ENCODE data around the gene ZNF777. TPM values are rescaled to one million over a fixed set of nuclear protein-coding genes. Genes with fewer than 3 reads are reported as not detected.
A peak's percentile ranks its signal among the peaks of the same experiment; 100 is the strongest.

ZNF777 gene
- polyA plus RNA-seq, result 6.1 and 7.0 TPM in 2 replicates
- 13.9 and 14.7 TPM in 2 replicates for polyA minus RNA-seq

DNA sequence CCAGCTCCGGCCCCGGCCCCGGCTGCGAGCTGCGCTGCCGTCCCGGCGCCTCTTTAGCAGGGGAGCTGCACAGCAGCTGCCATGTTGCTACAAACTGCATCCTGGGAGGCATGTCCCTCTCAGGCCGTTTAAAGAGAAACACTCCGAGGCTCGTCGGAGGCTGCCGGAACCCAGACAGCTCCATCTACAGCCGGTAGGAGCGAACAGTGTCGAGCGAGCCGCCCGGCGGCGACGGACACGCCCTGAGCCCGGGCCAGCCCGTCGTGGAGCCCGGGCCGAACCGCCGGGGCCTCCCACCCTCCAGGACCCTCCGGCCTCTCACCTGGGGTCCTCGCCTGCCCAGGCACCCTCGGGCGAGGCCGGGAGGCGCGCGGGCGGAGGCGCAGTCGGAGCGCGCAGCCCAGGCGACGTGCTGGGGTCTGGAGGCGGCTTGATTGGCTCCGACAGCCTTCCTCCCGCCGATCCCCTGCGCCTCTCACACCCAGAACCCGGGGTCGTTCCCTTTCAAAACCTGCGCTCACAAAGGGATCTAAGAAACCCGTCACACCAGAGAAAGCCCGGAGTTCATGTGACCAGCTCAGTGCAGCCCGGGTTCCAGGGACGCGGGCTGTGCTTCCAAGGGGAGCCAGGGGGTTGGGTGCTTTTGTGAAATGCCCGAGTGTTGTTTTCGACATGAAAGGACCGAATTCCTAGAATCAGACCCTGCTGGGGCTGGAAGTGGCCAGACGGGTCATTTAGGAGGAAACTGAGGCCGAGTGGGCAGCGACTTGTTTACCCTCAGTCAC, at the start of gene ZNF777:
TSS of gene ZNF777 (minus strand) at position 570 of the 785 bp plus-strand sequence. CDS start 5,040 bp downstream, outside the sequence.
- Histone ChIP-seq H3K27ac (ENCODE audit: low read length) (peak within 1 kb of the TSS; percentile 66), H3K9me3 (ENCODE audit: low read length) (no peaks in the 10 kb centered on the region), H2AFZ (ENCODE audit: low read depth, low read length) (peak within 1 kb of the TSS; percentile 94), H3F3A (ENCODE audit: insufficient read depth, low read length, poor library complexity, severe bottlenecking) (peaks cover 3% of the 10 kb centered on the region), H3K79me2 (replicated peaks; ENCODE audit: insufficient read depth, low read length) (peaks cover 28% of the 10 kb centered on the region), H3K9ac (ENCODE audit: low read length) (peak within 1 kb of the TSS; percentile 76), H3K27me3 (ENCODE audit: insufficient read depth, low read depth, low read length) (no peaks in the 10 kb centered on the region), H4K20me1 (ENCODE audit: insufficient read depth) (no peaks in the 10 kb centered on the region), H3K4me2 (ENCODE audit: low read length) (peak within 1 kb of the TSS; percentile 2), H3K4me3 (ENCODE audit: low read length) (peak within 1 kb of the TSS; percentile 78), H3K9me2 (ENCODE audit: insufficient read depth, low read length) (no peaks in the 10 kb centered on the region), H3K36me3 (ENCODE audit: insufficient read depth, low read length) (no peaks in the 10 kb centered on the region)
- TF ChIP-seq MXI1 (conservative IDR thresholded peaks at IDR 0.05; ENCODE audit: poor library complexity, severe bottlenecking) (peak; percentile 70), EZH2 (IDR thresholded peaks at IDR 0.05; ENCODE audit: borderline replicate concordance, insufficient read depth, low read length, poor library complexity, severe bottlenecking) (no peak), SMC3 (conservative IDR thresholded peaks at IDR 0.05; ENCODE audit: poor library complexity) (peak; percentile 53), RAD21 (conservative IDR thresholded peaks at IDR 0.05) (peak; percentile 46), EP300 (conservative IDR thresholded peaks at IDR 0.05; ENCODE audit: poor library complexity, severe bottlenecking) (peak; percentile 43), POLR2AphosphoS5 (IDR thresholded peaks at IDR 0.05) (peak; percentile 41), TAF1 (IDR thresholded peaks at IDR 0.05; ENCODE audit: low read depth) (no peak)
- TF ChIP-seq, protein P1, sequence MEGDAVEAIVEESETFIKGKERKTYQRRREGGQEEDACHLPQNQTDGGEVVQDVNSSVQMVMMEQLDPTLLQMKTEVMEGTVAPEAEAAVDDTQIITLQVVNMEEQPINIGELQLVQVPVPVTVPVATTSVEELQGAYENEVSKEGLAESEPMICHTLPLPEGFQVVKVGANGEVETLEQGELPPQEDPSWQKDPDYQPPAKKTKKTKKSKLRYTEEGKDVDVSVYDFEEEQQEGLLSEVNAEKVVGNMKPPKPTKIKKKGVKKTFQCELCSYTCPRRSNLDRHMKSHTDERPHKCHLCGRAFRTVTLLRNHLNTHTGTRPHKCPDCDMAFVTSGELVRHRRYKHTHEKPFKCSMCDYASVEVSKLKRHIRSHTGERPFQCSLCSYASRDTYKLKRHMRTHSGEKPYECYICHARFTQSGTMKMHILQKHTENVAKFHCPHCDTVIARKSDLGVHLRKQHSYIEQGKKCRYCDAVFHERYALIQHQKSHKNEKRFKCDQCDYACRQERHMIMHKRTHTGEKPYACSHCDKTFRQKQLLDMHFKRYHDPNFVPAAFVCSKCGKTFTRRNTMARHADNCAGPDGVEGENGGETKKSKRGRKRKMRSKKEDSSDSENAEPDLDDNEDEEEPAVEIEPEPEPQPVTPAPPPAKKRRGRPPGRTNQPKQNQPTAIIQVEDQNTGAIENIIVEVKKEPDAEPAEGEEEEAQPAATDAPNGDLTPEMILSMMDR (IDR thresholded peaks at IDR 0.05; ENCODE audit: poor library complexity, severe bottlenecking), result peak; percentile 76
- TF ChIP-seq, protein P2, sequence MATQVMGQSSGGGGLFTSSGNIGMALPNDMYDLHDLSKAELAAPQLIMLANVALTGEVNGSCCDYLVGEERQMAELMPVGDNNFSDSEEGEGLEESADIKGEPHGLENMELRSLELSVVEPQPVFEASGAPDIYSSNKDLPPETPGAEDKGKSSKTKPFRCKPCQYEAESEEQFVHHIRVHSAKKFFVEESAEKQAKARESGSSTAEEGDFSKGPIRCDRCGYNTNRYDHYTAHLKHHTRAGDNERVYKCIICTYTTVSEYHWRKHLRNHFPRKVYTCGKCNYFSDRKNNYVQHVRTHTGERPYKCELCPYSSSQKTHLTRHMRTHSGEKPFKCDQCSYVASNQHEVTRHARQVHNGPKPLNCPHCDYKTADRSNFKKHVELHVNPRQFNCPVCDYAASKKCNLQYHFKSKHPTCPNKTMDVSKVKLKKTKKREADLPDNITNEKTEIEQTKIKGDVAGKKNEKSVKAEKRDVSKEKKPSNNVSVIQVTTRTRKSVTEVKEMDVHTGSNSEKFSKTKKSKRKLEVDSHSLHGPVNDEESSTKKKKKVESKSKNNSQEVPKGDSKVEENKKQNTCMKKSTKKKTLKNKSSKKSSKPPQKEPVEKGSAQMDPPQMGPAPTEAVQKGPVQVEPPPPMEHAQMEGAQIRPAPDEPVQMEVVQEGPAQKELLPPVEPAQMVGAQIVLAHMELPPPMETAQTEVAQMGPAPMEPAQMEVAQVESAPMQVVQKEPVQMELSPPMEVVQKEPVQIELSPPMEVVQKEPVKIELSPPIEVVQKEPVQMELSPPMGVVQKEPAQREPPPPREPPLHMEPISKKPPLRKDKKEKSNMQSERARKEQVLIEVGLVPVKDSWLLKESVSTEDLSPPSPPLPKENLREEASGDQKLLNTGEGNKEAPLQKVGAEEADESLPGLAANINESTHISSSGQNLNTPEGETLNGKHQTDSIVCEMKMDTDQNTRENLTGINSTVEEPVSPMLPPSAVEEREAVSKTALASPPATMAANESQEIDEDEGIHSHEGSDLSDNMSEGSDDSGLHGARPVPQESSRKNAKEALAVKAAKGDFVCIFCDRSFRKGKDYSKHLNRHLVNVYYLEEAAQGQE (IDR thresholded peaks at IDR 0.05; ENCODE audit: borderline replicate concordance), result peak; percentile 43

DNA sequence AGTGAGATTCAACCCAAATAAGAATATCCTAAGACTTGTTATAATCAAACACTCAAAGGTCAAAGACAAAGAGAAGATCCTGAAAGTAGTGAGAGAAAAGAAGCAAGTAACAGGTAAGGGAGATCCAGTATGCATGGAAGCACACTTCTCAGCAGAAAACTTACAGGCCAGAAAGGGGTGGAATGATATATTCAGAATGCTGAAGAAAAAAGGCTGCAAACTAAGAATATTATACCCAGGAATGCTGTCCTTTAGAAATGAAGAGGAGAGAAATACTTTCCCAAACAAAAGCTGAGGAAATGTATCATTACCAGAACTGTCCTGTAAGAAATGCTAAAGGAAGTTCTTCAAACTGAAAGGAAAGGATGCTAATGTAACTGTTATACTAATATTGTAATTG, 49.4 kb upstream of the ZNF777 start:
- Histone ChIP-seq H3F3A (ENCODE audit: insufficient read depth, low read length, poor library complexity, severe bottlenecking) (no peaks in the 10 kb centered on the region), H3K4me3 (ENCODE audit: low read length) (no peak overlapping the region), H3K9me2 (ENCODE audit: insufficient read depth, low read length) (no peaks in the 10 kb centered on the region), H3K79me2 (replicated peaks; ENCODE audit: insufficient read depth, low read length) (no peaks in the 10 kb centered on the region), H4K20me1 (ENCODE audit: insufficient read depth) (no peaks in the 10 kb centered on the region), H3K9ac (ENCODE audit: low read length) (no peak overlapping the region), H3K27ac (ENCODE audit: low read length) (no peak overlapping the region), H2AFZ (ENCODE audit: low read depth, low read length) (no peak overlapping the region), H3K27me3 (ENCODE audit: insufficient read depth, low read depth, low read length) (no peaks in the 10 kb centered on the region), H3K9me3 (ENCODE audit: low read length) (peaks cover 6% of the 10 kb centered on the region), H3K4me2 (ENCODE audit: low read length) (no peak overlapping the region), H3K36me3 (ENCODE audit: insufficient read depth, low read length) (no peaks in the 10 kb centered on the region)
- TF ChIP-seq SMC3 (conservative IDR thresholded peaks at IDR 0.05; ENCODE audit: poor library complexity), result no peak
- TF ChIP-seq, protein P1 (IDR thresholded peaks at IDR 0.05; ENCODE audit: poor library complexity, severe bottlenecking), result no peak
- no peak for TF ChIP-seq EP300 (conservative IDR thresholded peaks at IDR 0.05; ENCODE audit: poor library complexity, severe bottlenecking)
